GM18861 (cell line): Measurements from ENCODE around the gene VWA3B.
"Not testable (repeated sequence)": the region's sequence is repeated elsewhere in the genome, so short reads cannot be mapped to it uniquely, and the experiment has no call there.

ENCODE experiments used
- ATAC-seq: cut with Tn5 transposase; IDR thresholded peaks from one replicate; pipeline ENCODE4 v1.9.1; 2021; ENCODE audit not compliant: unreplicated experiment

The VWA3B gene

DNA sequence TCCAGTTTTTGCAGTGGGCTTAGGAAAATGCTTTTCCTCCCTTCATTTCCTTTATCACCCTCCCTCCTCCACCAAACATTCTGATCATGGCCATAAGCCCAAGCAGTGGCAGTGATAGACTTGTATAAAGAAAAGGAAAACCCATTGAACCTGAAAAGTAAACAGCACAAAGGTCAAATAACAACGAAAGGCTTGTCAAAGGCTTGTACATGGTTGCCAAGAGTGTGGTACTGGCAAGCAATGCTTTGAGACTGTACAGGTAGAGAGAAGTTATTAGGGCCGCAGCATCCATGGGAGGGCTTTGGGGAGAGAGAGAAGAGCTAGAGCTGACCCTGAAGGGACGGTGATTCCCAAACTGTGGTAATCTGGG, 2.1 kb upstream of the VWA3B start:
- ATAC-seq, result no peak

DNA sequence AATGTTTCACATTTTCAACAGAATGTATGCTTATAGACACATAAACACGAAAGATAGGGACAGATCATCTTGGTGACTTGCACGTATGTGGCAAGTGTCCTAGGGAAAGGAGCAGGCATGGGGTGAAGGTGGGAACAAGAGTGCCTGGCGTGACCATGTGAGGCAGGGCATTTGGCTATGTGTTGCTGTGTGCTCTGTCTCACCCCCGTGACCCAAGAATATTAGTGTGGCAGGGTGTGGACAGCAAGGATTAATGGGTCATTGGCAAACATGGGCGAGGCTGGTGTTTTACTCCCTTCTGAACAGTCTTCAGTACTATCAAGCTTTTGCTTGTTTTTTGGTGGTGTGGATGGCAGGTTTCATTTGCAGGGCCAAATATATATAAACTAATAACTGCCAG, 1.3 kb upstream of the VWA3B start:
- no peak for ATAC-seq

DNA sequence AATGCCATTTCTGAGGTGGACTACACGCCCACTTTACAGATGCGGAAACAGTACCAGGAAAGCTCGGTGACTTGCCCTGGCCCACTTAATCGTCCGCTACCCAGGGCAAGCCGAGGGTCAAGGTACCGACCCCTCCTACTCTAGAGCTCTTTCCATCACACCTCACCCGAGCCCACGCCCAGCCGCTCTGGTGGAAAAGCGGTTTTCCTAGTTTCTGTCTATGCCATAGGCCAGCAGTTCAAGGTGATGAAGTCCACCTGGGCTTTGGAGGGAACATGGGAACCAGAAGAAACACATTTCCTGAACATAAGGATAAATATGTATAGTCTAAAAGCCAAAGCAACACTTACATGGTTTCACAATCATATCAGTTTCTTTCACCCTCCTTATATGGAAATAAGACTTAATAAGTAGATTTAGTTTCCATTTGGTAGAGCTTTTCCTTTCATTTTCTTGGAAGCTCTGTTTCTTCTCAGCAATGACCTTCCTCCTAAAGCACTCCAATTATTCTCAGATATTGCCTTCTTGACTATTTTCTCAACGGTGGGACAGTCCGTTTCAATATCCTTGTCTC, 567 bp downstream of the VWA3B start:
- ATAC-seq, result no peak

DNA sequence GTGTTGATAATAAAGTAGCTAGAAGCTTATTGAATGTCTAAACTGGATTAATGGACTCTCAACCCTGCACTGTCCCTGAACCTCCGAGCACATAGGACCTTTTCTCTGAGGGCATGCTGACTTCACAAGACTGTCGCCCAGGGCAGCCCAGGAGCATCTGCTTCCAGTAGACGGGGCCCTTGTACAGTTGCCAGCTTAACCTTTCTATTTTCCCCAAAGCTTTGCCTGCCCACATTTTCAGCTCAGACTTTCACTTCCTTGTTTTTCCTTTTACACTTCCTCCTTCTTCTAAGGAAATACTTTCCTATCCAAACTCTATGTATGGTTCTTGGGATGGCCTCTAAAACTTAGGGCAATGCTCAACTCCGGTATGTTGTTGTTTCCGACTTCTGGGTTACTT, 1.3 kb downstream of the VWA3B start:
- ATAC-seq, result no peak

DNA sequence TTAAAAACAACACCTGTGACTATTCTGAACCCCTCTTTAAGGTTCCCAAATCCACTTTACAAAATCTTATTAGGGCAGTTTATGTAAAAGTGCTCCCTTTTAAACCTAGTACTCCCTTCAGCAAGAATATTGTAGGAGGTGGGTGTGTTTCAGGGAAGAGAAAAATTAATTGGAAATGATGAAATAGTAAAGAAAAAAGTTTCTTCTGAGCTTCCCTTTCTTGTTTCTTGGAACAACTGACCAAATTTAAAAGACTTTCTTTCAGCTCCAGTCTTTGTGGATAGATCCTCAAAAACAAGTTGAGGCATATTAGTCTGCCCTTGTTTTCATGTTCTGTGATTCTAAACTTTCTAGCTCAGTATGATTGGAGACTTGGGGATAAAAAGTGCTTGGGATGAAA, 3.0 kb downstream of the VWA3B start:
- ATAC-seq, result no peak

DNA sequence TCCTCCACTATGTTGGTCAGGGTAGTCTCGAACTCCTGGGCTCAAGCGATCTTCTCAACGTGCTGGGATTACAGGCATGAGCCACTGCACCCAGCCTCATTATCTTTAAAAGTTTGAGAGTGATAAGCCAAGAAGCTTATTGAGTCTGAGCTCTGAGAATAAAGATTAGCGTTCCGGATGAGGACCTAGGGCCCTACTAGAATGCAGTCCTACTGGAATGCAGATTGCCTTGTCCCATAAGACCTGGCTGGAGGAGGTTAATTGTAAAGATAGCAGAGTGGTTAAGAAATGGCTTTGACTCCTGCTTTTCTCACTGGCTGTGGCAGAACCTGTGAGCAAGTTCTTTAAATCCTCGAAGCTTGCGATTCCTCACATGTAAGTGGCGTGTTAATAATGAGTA, 4.0 kb downstream of the VWA3B start:
- ATAC-seq, result no peak

DNA sequence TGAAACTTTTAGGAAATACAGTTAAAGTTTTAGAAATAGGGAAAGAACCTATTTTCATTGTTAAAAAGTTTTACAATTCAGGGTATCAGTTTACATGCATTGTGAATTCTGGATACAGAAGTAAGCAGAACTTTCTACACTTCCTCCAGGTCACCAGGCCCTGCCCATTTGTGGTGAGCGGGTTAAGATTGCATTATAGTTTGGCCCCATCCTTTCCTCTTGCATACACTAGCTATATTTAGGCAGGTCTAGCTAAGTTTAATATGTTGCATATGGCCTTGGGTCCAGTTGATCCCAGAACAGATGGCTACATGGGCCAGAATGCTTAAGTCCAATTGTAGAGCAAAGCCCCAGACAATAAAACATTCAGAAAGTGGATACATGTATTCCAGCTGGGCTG, 4.8 kb downstream of the VWA3B start:
- ATAC-seq, result no peak

DNA sequence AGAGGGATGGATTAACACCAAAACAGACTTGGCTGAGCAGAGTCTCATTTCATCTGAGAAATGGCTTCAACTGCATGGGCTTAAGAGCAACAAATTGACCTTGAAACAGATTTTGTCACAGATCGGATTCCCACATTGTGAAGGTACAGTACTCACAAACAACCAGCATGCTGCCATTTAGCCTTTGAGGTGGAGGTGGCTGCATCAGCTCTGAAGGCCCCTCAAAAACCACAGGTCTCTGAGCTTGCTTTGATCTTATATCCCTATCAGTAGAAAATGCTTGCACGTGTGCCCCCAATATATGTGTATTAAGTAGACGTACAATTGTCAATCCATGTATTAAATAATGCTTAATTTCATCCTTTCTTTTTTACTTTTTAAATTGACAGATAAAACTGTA, 6.2 kb downstream of the VWA3B start:
- ATAC-seq, result no peak

DNA sequence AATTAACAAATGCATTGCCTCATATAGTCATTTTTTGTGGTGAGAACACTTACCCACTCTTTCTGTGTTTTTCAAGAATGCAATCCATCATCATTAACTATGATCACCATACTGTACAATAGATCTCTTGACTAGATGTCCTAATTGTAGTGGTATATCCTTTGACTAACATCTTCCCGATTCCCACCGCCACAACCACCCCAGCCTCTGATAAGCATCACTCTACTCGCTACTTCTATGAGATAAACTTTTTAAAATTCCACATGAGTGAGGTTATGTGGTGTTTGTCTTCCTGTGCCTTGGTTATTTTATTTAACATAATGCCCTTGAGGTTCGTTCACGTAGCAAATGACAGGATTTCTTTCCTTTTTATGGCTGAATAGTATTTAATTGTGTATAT, 6.6 kb downstream of the VWA3B start:
- ATAC-seq, result no peak

DNA sequence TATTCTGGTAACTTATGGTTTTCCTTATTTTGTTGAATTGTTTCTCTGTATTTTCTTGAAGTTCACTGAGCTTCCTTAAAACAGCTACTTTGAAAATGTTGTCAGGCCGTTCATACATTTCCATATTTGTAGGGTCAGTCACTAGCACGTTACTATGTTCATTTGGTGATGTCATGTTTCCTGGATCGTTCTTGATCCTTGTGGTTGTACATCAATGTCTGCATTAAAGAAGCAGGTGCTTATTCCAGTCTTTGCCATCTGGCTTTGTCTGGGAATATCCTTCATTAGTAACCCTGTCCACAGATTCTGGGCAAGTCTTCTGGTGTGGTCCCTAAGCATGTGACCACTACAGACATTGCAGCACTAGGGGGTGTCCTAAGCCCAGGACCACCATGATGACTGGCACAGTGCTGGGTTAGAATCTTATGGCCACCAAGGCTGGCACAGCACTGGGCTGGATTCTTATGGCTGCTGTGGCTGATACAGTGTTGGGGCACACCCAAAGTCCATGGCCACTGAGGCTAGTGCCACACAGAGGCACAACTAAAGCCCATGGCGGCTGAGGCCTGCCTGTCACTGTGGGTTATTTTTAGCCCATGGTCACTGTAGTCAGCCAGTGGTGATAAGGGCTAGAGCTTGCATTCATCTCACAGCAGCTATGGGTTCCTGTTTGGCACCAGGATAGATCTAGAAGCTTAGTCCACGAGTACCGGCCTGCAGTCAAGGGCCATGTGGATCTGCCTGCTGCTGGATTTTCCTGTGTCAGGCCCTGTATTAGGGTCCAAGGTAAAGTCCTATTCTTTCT, 13.2 kb downstream of the VWA3B start:
- ATAC-seq, result no peak

DNA sequence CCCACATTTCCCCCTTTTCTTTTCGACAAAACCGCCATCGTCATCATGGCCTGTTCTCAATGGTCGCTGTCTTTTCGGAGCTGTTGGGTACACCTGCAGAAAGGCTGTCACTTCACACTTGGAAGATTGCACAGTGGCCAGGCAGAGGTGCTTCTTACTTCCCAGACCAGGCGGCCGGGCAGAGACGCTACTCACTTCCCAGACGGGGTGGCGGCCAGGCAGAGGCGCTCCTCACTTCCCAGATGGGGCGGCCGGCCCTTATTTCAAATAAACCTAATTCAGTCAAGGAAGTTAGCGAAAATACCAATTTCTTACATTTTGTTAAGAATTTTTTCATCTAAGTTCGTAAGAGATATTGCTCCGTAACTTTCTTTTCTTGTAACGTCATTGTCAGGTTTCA, 15.3 kb downstream of the VWA3B start:
- not testable (repeated sequence) for ATAC-seq

DNA sequence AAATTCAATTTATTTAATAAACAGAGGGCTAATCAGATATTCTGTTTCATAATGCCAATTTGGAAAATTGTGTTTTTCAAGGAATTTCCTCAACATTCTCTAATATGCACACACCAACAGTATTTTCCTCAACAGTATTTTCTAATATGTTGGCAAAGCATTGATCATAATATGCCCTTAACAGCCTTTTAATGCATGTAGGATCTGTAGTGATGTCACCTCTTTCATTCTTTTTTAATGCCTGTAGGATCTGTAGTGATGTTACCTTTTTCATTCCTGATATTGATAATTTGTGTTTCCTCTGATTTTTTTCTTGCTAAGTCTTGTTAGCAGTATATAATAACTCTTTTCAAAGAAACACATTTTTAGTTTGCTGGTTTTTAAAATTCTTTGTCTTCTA, 15.9 kb downstream of the VWA3B start:
- no peak for ATAC-seq

DNA sequence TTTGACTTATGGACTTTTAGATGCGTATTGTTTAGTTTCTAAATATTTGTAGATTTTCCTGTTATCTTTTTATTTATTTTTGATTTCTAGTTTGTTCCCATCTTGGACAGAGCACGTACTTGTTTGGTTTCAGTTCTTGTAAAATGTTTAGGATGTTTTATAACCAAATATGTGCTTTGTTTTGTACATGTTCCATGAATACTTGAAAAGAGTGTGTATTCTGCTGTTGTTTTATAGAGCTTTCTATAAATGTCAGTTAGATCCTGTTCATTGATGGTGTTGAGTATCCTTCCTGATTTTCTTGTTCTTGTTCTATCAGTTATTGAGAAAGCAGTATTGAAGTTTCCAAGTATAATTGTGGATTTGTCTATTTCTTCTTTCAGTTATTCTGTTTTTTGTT, 21.1 kb downstream of the VWA3B start:
- ATAC-seq, result no peak

DNA sequence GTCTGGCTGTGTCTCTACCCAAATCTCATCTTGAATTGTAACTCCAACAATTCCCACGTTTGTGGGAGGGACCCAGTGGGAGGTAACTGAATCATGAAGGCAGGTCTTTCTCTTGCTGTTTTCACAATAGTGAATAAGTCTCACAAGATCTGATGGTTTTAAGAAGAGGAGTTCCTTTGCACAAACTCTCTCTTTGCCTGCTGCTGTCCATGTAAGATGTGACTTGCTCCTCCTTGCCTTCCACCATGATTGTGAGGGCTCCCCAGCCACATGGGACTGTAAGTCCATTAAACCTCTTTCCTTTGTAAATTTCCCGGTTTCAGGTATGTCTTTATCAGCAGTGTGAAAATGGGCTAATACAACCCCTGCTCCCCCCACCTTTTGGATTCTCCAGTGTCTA, 23.8 kb downstream of the VWA3B start:
- no peak for ATAC-seq

DNA sequence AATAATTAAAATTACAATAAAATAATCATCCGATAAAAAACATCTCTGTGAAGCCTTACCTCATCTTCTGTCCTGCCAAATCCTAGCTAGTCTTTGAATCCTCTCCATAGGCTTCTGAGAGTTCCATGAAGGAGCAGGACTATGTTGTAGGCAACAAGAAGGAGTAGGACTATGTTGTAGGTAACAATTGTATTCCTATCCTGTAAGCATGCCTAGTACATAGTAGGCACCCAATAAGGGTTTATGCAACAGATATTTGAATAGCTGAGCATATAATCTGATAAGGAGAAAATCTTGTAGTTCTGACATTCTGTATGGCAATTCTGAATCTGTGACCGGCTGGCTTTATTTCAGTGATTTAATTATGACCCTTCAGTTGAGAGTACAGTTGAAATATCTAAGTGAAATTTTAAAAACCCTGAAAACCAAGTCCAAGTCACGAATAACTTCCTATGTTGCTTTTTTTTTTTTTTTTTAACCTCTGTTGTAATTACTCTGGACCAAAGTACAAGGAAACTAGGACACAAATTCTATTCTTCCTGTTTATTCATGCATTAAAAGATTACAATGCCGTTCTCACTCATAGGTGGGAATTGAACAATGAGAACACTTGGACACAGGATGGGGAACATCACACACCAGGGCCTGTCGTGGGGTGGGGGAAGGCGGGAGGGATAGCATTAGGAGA, 27.8 kb downstream of the VWA3B start:
- no peak for ATAC-seq

DNA sequence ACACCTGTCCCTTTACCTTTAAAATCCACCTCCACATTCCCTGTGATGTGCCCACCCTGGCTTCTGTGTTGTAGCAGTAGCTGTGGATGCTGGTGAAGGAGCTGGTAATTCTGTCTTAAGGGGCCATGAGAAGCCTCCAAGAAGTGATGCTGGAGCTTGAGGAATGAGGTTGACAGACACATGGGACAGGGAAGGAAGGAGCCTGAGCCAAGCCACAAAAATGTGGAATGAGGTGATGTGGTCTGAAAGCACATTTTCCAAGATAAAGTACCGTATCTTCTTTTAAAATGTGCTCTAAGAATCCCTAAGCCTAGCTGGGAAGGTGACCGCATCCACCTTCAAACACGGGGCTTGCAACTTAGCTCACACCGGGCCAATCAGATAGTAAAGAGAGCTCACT, 31.2 kb downstream of the VWA3B start:
- ATAC-seq, result no peak

DNA sequence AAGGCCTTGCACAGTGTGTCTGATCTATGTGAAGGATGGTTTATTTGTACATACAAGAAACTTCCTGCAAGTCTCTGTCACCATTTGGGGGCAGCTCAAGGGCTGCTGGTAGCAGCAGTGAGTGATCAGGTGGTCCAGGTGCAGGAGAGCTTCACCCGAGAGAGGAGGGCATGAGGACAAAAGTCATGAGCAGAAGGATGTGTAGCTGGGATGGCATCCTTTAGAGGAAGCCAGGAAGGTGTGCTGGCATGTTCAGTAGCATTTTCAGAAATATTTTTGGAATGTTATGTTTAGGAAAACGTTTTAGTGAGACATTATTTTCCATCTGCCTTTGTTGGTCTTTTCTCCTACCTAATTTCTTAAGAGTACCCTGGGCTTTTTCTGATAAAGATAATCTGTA, 31.9 kb downstream of the VWA3B start:
- no peak for ATAC-seq

DNA sequence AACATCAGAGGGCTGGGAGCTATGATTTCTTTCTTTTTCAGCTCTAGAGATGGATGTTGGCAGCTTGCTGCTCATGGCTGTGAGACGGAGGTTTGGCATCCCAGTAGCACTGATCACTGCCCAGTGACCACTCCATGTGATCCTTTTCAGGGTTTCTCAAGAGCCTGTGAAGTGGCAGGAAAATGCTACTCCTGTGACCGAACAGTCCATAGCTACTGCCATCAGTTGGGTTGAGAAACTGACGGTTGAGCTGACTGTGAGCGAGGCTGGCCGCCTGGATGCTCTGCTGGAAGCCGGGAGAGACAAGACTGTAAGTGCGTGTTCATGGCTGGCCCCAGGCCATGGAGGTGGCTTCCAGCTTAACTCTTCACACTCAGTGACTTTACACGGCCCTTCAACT, 34.2 kb downstream of the VWA3B start:
- ATAC-seq, result no peak

DNA sequence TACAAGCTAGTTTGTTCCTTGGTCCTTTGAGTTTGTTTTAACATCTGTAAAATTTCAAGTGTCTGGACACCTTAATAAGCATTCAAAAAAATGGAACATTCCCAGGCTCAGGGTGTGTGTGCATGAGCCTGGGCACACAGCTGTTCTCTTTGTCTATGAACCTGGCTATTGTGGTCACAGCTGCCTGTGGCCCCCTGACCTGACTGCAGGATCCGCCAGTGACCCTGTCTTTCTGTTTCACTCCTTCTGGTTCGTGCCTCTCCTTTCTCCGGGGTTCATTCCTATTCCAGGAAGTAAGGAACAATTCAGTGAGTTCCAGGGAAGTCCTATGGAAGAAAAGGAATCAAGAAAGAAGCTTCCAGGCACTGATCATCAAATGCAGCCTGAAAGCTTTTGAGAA, 35.6 kb downstream of the VWA3B start:
- ATAC-seq, result no peak

DNA sequence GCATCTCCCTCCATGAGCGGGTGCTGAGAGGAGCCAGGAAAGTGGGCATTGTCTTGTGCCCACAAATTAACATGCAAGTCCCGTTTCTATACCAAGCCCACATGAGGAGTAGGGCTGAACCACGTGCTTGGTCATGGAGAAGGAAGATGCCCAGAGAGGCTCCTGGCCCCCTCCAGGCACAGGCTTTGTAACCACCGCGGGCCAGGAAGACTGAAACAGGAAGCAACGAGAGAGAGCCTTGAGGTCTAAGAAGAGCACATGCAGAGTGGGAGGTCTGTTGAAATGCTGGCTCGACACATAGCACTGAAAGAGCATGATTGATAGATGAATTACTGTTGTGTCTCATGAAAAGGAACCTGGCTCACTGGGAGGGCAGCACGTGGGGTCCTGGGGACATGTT, 36.3 kb downstream of the VWA3B start:
- ATAC-seq, result no peak

DNA sequence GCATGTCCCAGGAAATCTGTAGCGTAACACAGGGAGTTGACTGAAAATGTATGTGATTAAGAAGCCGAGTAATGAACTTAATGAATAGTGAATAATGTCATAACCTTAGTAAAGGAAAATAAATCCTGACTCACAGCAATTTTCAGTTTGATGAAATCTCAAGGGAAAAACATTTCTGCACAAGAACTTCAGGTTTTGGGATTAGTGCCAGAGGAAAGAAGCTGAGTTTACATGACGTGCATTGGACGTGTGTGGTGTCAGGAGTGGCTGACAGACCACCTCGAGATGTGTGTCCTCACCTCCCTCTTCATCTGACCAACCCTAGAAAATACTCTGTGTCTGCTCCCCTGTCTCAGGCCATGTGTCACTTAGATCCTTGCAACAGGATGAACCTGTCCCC, 39.1 kb downstream of the VWA3B start:
- ATAC-seq, result no peak

DNA sequence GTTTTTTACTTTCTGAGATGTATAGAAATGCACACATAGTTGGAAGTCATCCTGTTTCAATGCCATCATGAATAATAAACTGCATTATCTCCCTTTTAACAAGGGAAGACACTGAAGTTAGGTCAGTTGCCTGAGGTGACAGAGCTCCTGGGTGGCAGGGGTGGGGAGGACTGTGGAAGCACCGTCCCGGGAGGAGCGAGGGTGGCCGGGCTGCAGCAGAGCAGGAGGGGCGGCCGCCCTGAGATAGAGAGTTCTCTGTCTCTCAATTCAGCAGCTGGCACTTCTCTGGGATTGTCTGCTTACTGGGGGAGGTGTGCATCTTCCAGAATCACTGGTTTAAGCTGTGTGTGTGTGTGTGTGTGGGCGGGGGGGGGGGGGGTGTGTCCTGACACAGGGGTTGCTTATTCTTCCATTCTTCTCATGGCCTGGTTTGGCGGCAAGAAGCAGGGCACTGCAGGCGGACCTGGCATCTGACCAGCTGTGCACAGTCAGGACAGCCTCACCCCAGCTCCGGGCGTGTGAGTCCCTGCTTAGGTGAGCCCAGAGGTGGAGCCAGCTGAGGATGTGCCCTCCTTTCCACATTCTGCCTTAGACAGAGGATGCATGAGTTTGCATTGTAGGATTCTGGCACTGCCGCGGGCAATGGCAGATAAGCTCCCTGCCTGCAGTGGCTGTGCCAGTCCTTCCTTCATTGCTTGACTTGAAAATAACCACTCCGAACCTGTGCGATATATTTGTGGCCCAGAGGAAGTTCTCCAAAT, 40.4 kb downstream of the VWA3B start:
- no peak for ATAC-seq
